Suprapubic skin (tissue), 3 donors: ENCODE results near the gene FAM186B.

Experiments used
- CTCF ChIP-seq, 2 donors: fragments of 200-600 bp in 1 of 2; fragments of 450-650 bp in 1 of 2; sonication (generic) in 1 of 2; IDR thresholded peaks; one replicate each; pipeline ENCODE4 v1.5.1; 2016 to 2019; ENCODE audit warnings: antibody characterized with exemption in 2 of 2, mild to moderate bottlenecking in 1 of 2, moderate library complexity in 1 of 2
- POLR2AphosphoS5 ChIP-seq, 3 donors: sonication (generic); formaldehyde crosslinking; IDR thresholded peaks; one replicate each; pipeline ENCODE4 v1.6.1; 2017; ENCODE audit warnings: antibody characterized with exemption in 3 of 3

- TF ChIP-seq CTCF (IDR thresholded peaks at IDR 0.05) = no peak
- TF ChIP-seq POLR2AphosphoS5 (IDR thresholded peaks at IDR 0.05) = no peak
These were observed 41.3 kb downstream of the FAM186B start for GRCh38 chr12:49563951-49564685.
